Measurements from ENCODE around the gene RC3H2. TPM values are rescaled to one million over a fixed set of nuclear protein-coding genes. Genes with fewer than 3 reads are reported as not detected.

The RC3H2 gene, protein sequence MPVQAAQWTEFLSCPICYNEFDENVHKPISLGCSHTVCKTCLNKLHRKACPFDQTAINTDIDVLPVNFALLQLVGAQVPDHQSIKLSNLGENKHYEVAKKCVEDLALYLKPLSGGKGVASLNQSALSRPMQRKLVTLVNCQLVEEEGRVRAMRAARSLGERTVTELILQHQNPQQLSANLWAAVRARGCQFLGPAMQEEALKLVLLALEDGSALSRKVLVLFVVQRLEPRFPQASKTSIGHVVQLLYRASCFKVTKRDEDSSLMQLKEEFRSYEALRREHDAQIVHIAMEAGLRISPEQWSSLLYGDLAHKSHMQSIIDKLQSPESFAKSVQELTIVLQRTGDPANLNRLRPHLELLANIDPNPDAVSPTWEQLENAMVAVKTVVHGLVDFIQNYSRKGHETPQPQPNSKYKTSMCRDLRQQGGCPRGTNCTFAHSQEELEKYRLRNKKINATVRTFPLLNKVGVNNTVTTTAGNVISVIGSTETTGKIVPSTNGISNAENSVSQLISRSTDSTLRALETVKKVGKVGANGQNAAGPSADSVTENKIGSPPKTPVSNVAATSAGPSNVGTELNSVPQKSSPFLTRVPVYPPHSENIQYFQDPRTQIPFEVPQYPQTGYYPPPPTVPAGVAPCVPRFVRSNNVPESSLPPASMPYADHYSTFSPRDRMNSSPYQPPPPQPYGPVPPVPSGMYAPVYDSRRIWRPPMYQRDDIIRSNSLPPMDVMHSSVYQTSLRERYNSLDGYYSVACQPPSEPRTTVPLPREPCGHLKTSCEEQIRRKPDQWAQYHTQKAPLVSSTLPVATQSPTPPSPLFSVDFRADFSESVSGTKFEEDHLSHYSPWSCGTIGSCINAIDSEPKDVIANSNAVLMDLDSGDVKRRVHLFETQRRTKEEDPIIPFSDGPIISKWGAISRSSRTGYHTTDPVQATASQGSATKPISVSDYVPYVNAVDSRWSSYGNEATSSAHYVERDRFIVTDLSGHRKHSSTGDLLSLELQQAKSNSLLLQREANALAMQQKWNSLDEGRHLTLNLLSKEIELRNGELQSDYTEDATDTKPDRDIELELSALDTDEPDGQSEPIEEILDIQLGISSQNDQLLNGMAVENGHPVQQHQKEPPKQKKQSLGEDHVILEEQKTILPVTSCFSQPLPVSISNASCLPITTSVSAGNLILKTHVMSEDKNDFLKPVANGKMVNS
- total RNA-seq: 49.1 and 54.8 TPM in 2 replicates

DNA sequence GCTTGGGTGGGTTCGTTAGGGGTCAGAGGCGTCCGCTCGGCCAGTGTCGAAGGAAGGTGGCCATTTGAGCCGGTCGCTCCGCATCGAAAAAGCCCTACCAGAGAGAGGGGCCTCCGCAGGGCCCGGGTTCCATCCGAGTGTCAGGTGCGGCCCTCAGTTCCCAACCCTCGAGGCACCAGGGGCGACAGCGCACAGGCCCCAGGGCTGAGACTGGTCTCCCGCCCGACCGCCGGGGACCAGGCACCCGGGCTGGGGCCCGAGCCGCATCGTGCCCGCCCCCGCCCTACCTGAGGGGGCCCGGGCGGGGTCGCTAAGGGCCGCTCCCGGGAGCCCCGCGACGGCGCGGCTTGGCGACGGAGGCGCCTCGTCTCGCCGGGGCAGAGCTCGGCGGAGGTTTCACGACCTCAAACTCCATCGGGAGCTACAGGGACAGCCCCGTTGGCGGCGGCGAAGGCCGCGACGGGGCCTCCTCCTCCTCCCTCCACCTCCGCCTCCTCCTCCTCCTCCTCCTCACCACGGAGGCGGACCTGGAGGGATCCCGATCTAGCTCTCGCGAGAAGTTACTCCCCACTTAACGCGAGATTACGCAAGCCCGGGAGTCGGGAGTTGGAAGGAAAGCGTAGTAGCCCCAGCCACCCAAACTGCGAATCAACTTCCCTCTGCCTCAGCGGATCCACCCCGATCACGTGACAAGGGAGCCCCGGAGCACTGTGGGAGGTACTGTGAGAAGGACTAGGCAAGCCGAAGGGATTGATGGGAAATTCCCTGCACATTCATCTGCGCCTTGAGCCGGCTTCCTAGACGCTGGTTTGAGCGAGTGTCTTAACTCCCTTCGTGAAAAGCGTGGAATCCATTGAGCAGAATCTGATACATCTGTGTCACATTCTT, at the start of gene RC3H2:
Gene RC3H2, minus strand, starts transcription at position 537 of the 888 bp plus-strand sequence. CDS start 7,850 bp downstream, outside the sequence.

DNA sequence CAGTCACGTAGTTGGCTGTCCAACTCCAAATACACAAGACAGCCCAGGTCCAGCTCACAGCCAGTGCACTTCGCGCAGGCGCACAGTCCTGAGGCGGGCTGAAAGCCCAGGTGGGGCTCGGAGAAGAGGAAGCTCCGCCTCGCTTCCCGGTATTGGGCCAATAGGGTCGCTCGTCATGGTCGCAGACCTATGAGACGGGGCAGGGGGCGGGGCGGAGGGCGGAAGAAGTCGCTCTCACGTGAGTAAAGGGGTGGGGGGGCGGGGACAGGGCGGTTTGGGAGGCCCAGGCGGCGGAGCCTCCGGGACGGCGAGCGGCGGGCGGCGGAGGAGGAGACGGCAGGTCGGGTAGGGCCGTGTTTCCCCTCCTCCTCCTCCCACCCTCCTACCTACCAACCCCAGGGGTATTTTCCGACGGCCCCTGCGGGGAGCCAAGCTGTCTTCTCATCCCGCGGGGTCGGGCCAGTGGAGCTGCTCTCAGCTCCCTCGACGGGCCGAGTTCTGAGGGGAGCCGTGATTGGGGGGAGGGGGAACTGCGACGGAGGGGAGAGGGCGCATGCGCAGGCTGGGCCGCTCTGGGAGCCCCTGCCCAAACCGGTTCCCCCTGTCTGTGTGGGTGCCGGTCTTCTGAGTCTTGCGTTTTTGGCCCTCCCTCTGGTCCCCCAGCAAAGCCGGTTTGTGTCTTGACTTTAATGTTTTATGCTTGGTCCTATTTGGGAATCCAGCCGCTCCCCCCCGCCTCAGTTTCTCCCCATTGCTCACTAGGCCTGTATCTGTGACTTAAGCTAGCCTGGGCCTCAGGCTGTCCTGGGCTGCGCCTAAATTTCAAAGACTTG, 35.8 kb upstream of the RC3H2 start, which contains the start of gene RABGAP1:
Gene RABGAP1, plus strand, starts transcription at position 272 of the 833 bp plus-strand sequence. CDS start 16,040 bp downstream, outside the sequence.

DNA sequence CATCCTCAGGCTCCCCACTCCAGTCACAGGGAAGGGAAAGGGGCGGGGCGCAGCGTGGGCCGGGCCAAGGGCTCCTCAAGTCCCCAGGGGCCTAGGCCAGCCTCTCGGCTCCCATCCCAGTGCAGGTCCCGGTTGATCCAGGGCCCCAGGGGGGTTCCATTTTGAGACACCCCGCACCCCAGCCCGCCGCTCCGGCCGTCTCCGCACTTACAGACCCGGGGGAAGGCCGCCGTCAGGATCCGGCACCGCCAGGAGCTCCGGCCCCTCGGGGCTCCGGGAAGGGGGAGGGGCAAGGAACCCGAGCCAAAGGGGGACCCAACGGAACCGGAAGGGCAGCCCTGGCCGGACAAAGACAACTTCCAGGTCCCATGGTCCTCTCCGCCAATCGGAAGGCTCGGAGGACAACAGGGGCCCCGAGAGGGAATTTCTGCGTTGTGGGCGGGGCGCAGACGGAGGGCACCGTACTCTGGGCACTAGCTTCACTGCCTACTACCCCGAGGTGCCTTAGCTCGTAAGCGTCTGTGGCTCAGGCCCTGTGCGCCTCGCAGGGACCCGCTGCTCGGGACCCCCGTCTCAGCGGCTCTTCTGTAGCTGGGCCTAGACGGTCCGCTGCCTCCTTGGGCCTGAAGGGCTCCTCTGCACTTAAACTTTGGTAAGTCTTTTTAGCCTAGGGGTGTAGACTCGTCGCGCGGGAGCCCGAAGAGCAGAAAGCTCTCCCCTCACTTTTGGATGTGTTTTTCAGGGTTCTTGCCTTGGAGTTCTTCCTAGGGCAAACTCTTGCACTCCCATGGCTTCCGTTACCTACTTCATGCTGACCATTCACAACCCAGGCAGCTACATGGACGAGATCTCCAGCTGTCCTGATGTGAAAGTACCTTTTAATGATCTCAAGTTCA, 26.3 kb upstream of the RC3H2 start, which contains the start of gene ZBTB26:
Gene ZBTB26, minus strand, starts transcription at position 287 of the 896 bp plus-strand sequence. CDS start 11,578 bp downstream, outside the sequence.

DNA sequence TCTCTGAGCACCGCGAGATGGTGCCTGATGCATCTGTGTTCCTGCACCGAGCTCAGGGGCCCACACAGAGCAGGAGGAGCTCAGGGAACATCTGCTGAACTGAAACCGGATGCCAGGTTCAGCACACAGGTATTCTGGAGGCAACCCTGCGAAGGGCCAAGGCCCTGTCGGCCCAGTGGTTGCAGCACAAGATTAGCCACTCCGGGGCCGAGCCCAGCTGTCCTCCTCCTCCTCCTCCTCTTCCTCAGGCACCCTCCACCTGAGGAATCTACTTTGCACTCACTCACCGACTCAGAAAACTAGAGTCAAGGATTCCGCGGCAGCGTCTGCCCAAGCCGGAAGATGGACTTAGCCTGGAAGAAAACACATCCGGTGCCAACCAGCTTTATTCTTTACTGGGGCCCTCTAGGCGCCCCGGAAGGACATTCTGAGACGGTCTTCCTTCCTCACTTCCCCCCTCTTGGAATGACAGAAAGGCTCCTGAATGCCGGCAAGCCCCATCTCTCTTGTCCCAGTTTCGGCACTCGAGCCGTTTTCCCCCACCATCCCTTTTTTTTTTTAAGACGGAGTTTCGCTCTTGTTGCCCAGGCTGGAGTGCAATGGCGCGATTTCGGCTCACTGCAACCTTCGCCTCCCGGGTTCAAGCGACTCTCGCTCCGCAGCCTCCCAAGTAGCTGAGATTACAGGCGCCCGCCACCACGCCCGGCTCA, 8.0 kb upstream of the RC3H2 start, which contains the start of gene ZBTB6:
Gene ZBTB6, minus strand, starts transcription at position 360 of the 710 bp plus-strand sequence. CDS start 1,251 bp downstream, outside the sequence.

DNA sequence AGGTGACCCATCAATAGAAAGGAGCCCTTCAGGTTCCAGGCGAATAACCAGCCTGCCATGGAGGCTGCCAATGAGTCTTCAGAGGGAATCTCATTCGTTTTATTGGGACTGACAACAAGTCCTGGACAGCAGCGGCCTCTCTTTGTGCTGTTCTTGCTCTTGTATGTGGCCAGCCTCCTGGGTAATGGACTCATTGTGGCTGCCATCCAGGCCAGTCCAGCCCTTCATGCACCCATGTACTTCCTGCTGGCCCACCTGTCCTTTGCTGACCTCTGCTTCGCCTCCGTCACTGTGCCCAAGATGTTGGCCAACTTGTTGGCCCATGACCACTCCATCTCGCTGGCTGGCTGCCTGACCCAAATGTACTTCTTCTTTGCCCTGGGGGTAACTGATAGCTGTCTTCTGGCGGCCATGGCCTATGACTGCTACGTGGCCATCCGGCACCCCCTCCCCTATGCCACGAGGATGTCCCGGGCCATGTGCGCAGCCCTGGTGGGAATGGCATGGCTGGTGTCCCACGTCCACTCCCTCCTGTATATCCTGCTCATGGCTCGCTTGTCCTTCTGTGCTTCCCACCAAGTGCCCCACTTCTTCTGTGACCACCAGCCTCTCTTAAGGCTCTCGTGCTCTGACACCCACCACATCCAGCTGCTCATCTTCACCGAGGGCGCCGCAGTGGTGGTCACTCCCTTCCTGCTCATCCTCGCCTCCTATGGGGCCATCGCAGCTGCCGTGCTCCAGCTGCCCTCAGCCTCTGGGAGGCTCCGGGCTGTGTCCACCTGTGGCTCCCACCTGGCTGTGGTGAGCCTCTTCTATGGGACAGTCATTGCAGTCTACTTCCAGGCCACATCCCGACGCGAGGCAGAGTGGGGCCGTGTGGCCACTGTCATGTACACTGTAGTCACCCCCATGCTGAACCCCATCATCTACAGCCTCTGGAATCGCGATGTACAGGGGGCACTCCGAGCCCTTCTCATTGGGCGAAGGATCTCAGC, 104.8 kb downstream of the RC3H2 start, which contains the start of gene OR1K1:
Gene OR1K1, plus strand, starts transcription at position 58 of the 995 bp plus-strand sequence. Its CDS starts 0 bp downstream, at position 58.

Small RNA genes within 50 kb of the gene (small RNA-seq; reads per million reads assigned to genes)
- gene RNY1P15: not detected
- 154 reads per million, percentile 98 among the genes with 10 or more reads in this experiment for gene SNORD90

Other genes starting within 250 kb of the RC3H2 start
- gene OR1B1, start 247.7 kb downstream of the RC3H2 start, total RNA-seq: 0.11 and 0.13 TPM in 2 replicates
- not detected in 2 replicates for gene OR1L1, start 243.6 kb downstream of the RC3H2 start, total RNA-seq
- gene OR1L3, start 230.2 kb downstream of the RC3H2 start, total RNA-seq: not detected in 2 replicates
- not detected in 2 replicates for gene OR1L4, start 181.4 kb downstream of the RC3H2 start, total RNA-seq
- not detected in 2 replicates for gene OR1L6, start 163.1 kb downstream of the RC3H2 start, total RNA-seq
- not detected in 2 replicates for gene OR5C1, start 116.4 kb downstream of the RC3H2 start, total RNA-seq
- not detected in 2 replicates for gene OR1K1, start 105.2 kb downstream of the RC3H2 start, total RNA-seq
- gene PDCL, start 76.8 kb downstream of the RC3H2 start, total RNA-seq: 37.6 and 39.6 TPM in 2 replicates
- gene ZBTB6, start 8.0 kb upstream of the RC3H2 start, total RNA-seq: 17.5 and 20.1 TPM in 2 replicates
- 6.0 and 6.8 TPM in 2 replicates for gene ZBTB26, start 26.2 kb upstream of the RC3H2 start, total RNA-seq
- 105 and 121 TPM in 2 replicates for gene RABGAP1, start 35.7 kb upstream of the RC3H2 start, total RNA-seq
- gene GPR21, start 128.3 kb upstream of the RC3H2 start, total RNA-seq: 2.4 and 3.6 TPM in 2 replicates